HG03520 (cell line): Measurements from ENCODE around the gene CDC25A.

Source experiments
- ATAC-seq: cut with Tn5 transposase; IDR thresholded peaks from one replicate; pipeline ENCODE4 v1.9.1; 2021; ENCODE audit warnings: mild to moderate bottlenecking, moderate library complexity; ENCODE audit not compliant: unreplicated experiment

Gene CDC25A

GRCh38 chr3:48112108-48112791 lies 76.0 kb downstream of the CDC25A start:
- ATAC-seq: peak; percentile 88

- ATAC-seq: no peak
Measured at GRCh38 chr3:48110463-48110862, 77.8 kb downstream of the CDC25A start.

DNA sequence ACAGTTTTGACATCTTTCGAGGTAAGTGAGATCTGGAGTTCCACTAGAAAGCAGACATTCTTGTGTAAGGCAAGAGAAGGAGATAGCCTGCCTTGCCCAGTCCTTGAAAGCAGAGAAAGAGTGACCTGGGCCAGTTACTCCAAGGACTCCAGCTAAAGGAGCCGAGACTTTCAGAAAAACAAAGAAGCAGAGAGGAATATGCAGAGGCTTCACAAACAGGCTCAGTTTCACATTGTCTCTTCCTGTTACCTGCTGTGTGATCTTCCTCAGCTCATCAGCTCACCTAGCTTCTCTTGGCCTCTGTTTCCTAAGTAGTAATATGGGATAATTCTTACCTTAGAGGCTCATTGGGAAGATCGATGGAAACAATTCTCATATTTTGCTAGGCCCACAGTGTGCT lies 81.0 kb downstream of the CDC25A start:
- no peak for ATAC-seq
